NCI-H345 treated with DMSO at 0.1 percent for 48 hours (cell line): ENCODE results near the gene DDX51.

Experiments used
- DNase-seq: peaks from one replicate; lab custom pipeline; 2025; ENCODE audit not compliant: unreplicated experiment; lab: John Stamatoyannopoulos, UW

The DDX51 gene

GRCh38 chr12:132167611-132168310, 23.6 kb upstream of the DDX51 start:
- DNase-seq = no peak

GRCh38 chr12:132166801-132167591, 22.9 kb upstream of the DDX51 start:
- no peak for DNase-seq

- DNase-seq = no peak
These were observed 22.0 kb upstream of the DDX51 start for GRCh38 chr12:132166093-132166492.

GRCh38 chr12:132165584-132165983, 21.5 kb upstream of the DDX51 start:
- DNase-seq = no peak

- DNase-seq = no peak
These were observed 20.3 kb upstream of the DDX51 start for GRCh38 chr12:132164426-132164825.

- DNase-seq = no peak
These were observed 19.8 kb upstream of the DDX51 start for GRCh38 chr12:132163911-132164288.

- DNase-seq = no peak
These were observed 19.2 kb upstream of the DDX51 start for GRCh38 chr12:132163041-132163910.

GRCh38 chr12:132162508-132163031, 18.5 kb upstream of the DDX51 start:
- DNase-seq = no peak

- DNase-seq = no peak
These were observed 17.8 kb upstream of the DDX51 start for GRCh38 chr12:132161796-132162507.

- DNase-seq = no peak
These were observed 17.1 kb upstream of the DDX51 start for GRCh38 chr12:132161036-132161781.

- no peak for DNase-seq
These were observed 16.5 kb upstream of the DDX51 start for GRCh38 chr12:132160601-132161035.

GRCh38 chr12:132160016-132160415, 15.9 kb upstream of the DDX51 start:
- DNase-seq = no peak

GRCh38 chr12:132159555-132160003, 15.5 kb upstream of the DDX51 start:
- DNase-seq = no peak

GRCh38 chr12:132158677-132159554, 14.8 kb upstream of the DDX51 start:
- DNase-seq = no peak

- DNase-seq = no peak
These were observed 13.8 kb upstream of the DDX51 start for GRCh38 chr12:132157733-132158409.

- DNase-seq = no peak
These were observed 12.6 kb upstream of the DDX51 start for GRCh38 chr12:132156573-132157325.

GRCh38 chr12:132155771-132156572, 11.9 kb upstream of the DDX51 start:
- no peak for DNase-seq
